Duodenal mucosa (tissue), 2 donors: ENCODE data around the gene SDC1.

Source experiments
- H3K27ac ChIP-seq: one replicate; pipeline ENCODE4 v1.7.0; 2013; ENCODE audit warnings: low read depth, low read length
- H3K27me3 ChIP-seq, 2 donors: one replicate each; pipeline ENCODE4 v1.7.0; 2013; ENCODE audit warnings: low read length in 2 of 2, control low read depth in 1 of 2; ENCODE audit not compliant: insufficient read depth in 2 of 2, control insufficient read depth in 1 of 2
- H3K36me3 ChIP-seq, 2 donors: one replicate each; pipeline ENCODE4 v1.7.0; 2013; ENCODE audit warnings: low read length in 2 of 2, control low read depth in 1 of 2; ENCODE audit not compliant: insufficient read depth in 2 of 2, control insufficient read depth in 1 of 2
- H3K4me1 ChIP-seq, 2 donors: one replicate each; pipeline ENCODE4 v1.7.0; 2013; ENCODE audit warnings: low read length in 2 of 2, control low read depth in 1 of 2; ENCODE audit not compliant: insufficient read depth in 2 of 2, control insufficient read depth in 1 of 2
- H3K4me3 ChIP-seq, 2 donors: one replicate each; pipeline ENCODE4 v1.7.0; 2013; ENCODE audit warnings: low read length in 2 of 2, low read depth in 1 of 2
- H3K9ac ChIP-seq, 2 donors: one replicate each; pipeline ENCODE4 v1.7.0; 2013; ENCODE audit warnings: low read length in 2 of 2, low read depth in 1 of 2
- H3K9me3 ChIP-seq, 2 donors: one replicate each; pipeline ENCODE4 v1.7.0; 2013; ENCODE audit warnings: low read length in 2 of 2, control low read depth in 1 of 2; ENCODE audit not compliant: control insufficient read depth in 1 of 2

Gene SDC1

DNA sequence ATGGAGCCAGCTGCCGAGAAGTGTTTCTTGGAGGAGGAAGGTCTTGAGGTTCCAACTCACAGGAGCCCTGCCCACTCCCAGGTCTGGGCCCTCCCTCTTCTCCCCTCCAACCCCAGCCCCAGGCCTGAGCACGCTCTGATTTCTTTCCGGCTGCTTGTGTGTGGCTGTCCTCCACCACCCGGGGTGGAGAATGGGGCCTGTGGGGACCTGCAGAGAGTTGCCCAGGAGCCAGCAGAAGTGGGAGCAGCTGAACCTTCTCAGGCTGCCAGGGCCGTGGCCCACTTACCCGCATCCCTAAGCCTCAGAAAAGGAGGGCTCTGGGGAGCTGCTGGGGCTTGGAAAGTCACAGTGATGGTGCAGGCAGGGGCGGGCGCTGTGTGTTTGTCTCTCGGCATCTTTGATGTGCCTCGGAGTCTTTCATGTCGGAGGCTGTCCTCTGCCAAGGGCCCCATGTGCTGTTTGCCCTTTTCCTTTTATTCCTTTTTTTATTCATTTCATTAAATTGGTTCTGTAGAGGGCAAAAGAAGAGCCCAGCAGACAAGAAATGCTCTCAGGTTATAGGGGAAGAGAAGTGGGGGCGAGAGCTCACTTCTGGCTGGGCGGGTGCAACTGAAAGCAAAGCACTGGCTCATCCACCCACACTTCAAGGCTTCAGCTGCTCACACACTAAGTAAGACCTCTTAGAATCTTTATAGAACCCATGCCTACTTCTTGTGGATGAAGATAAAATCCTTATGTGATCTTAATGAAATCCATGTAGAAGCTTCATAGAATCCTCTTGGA, 52.5 kb downstream of the SDC1 start:
- Histone ChIP-seq H3K9me3 (no peaks in the 10 kb centered on the region), H3K36me3 (no peaks in the 10 kb centered on the region), H3K27ac (no peak overlapping the region), H3K4me1 (no peaks in the 10 kb centered on the region), H3K4me3 (no peak overlapping the region), H3K27me3 (no peaks in the 10 kb centered on the region), H3K9ac (no peak overlapping the region)

DNA sequence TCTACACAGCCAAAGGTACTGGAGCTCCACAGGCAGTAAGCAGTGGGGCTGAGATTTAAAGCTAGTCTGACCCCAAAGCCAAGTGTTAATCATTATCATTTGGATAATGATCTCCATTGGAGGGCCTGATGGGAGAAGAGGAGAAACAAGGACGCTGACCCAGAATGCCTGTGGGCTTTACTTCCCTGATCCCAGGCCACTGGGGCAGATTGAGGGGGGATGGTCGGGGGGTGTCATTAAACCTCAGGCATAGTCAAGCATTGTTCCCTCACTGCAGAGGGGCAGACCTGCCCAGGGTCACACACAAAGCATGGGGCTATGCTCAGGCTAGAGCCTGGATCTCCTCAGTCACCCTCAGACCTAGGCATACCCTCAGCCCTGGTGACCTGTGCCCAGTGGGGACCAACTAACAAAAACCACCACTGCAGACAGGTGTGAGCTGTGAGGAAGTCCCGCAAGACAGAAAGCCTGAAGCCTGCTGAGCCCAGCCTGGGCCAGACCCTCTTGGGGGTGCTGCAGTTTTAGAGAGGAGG, 53.4 kb downstream of the SDC1 start:
- Histone ChIP-seq H3K9ac (no peak overlapping the region), H3K4me3 (no peak overlapping the region), H3K27ac (no peak overlapping the region)

DNA sequence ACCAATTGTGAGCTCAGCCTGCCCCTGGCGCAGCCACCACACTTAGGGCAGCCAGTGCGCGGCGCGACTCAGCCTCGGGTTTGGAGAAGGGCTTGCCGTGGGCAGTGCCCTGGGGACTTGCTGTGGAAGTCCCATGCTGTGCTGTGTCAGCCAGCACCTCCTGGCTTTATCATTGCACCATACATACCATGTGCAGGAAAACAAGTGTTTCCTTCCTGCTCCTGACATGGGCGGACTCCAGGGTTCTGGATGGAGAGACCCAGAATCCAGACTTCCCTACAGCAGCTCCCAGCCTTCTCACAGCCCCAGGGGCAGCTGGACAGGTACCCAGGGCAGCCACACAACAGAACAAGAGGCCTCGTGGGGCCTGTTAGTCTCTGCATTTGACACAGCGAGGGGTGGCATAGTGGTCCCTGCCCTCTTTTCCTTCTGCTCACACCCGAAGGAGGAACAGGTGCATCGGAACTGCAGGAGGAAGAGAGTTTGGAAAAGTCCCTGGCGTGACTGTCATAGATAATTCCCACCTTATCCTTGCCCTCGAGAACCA, 54.2 kb downstream of the SDC1 start:
- Histone ChIP-seq H3K4me1 (peaks cover 0 to 5% of the 10 kb centered on the region in 2 donors), H3K27ac (no peak overlapping the region), H3K4me3 (no peak overlapping the region), H3K36me3 (no peaks in the 10 kb centered on the region), H3K9me3 (no peaks in the 10 kb centered on the region), H3K27me3 (no peaks in the 10 kb centered on the region), H3K9ac (no peak overlapping the region)

More for the DNA sequence above, 53.4 kb downstream of the SDC1 start:
- Histone ChIP-seq H3K27me3 (no peaks in the 10 kb centered on the region), H3K9me3 (no peaks in the 10 kb centered on the region), H3K4me1 (peaks cover 0 to 5% of the 10 kb centered on the region in 2 donors), H3K36me3 (no peaks in the 10 kb centered on the region)

DNA sequence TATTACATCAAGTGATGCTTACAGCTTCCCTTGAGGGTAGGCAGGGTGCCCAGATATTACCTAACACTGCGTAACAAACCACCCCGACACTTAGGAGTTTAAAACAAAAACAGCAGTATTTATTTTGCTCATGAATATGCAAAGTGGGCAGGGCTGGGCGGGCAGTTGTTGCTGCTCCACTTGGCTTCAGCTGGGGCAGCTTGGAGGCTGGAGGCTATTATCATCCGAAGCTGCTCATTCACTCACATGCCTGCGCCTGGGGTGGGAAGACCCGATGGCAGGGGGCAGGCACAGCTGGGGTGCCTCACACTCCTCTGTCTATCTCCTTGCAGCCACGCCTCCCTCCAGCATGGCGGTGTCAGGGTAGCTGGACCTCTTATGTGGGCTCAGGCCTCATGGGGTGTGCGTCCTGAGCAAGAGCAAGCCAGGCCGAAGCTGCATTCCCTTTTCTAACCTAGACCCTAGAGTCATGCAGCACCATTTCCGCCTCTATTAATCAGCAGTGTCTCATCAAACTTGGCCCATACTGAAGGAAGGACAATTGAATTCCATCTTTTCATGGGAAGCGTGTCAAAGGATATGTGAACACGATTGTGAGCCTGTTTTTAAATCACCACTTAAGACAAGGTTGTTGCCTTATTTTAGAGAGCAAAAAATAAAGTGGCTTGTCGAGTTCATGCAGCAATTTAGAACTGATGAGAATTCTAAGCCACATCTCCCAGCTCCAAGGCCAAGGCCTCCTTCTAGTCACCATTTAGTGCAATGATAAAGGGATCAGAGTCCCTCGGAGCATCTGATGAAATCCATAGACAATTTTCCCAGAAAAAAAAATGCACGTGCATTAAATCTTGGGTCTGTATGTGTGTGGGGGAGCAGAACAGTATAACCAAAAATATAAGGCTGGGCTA, 54.9 kb downstream of the SDC1 start:
- no peak overlapping the region for H3K27ac ChIP-seq
- H3K9me3 ChIP-seq: no peaks in the 10 kb centered on the region
- H3K36me3 ChIP-seq: no peaks in the 10 kb centered on the region
- peaks cover 0 to 5% of the 10 kb centered on the region in 2 donors for H3K4me1 ChIP-seq
- no peak overlapping the region for H3K4me3 ChIP-seq
- H3K27me3 ChIP-seq: no peaks in the 10 kb centered on the region
- H3K9ac ChIP-seq: no peak overlapping the region

DNA sequence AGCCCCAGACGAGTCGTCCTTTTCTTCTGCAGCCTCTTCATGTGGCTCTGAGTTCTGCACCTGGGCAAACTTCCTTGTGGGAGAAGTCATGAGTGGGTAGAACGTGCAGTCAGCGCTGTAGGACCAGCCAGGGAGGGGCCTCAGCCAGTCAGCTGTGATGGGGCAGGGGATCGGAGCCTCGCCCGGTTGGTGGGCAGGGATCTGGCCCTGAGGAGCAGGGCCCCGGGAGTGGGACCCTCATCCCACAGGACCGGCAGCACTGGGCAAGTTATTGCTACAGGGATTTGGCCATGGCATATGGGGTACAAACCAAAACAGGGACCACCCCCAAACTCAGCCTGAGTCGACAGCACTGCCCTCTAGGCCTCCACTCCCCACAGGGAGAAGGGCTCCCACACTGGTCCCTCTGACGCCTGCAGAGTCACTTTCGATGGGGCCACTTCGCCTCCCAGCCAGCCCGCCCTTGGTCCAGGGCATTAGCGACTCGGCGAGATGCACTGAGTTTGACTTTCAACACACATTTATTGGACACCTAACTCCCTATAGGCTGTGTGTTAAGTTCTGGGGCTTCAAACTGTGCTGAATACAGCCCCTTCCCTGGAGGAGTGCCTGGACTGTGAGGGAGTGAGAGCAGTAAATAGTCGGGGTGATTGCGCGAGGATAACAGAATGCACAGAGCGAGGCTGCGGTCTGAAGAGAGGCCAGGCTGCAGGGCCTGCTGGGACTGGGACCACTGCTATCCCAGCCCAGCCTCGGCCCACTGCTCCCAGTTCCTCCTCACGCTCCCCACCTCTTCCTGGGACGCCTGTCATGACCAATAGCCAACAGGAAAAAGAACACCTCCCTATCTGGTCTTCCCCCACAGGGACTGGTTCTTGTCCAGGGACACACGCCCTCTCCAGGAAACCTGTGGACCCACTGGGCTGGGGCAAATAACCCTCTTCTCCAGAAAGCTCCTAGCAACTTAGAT, 55.9 kb downstream of the SDC1 start:
- Histone ChIP-seq H3K9ac (no peak overlapping the region), H3K27me3 (no peaks in the 10 kb centered on the region), H3K27ac (no peak overlapping the region), H3K4me3 (no peak overlapping the region), H3K9me3 (no peaks in the 10 kb centered on the region), H3K36me3 (no peaks in the 10 kb centered on the region), H3K4me1 (peaks cover 0 to 5% of the 10 kb centered on the region in 2 donors)

DNA sequence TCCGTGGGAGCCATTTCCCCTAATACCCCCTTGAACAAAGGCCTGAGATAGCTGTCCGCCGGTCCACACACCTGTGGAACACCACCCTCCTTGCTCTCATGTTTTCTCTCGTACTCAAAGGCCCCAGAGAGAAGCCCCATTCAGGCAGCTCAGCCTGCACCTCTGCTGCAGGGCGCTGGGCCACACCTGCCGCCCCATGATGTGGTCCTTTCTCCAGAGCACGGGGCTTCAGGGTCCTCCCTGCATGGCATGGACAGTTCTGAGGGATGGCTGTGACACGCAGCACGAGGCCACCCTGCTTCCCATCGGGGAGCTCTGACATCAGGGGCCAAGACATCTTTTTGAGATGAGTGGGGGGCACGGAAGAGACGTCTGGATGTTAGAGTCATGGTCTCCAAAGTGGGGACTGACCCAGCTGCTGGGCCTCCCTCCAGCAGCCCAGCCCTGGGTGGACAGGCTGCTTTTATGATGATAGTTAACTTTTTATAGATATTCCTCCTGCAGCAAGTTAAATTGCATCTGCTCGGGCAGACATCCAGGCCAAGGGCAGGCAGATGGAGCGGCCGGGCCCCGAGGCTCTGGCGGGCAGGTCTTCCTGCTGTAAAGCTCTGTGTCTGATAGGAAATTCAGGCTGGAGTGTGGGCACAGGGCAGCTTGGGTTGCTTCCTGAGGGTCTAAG, 56.7 kb downstream of the SDC1 start:
- Histone ChIP-seq H3K27me3 (no peaks in the 10 kb centered on the region), H3K9me3 (no peaks in the 10 kb centered on the region), H3K27ac (no peak overlapping the region), H3K4me3 (no peak overlapping the region), H3K36me3 (no peaks in the 10 kb centered on the region), H3K9ac (no peak overlapping the region), H3K4me1 (peaks cover 0 to 5% of the 10 kb centered on the region in 2 donors)

DNA sequence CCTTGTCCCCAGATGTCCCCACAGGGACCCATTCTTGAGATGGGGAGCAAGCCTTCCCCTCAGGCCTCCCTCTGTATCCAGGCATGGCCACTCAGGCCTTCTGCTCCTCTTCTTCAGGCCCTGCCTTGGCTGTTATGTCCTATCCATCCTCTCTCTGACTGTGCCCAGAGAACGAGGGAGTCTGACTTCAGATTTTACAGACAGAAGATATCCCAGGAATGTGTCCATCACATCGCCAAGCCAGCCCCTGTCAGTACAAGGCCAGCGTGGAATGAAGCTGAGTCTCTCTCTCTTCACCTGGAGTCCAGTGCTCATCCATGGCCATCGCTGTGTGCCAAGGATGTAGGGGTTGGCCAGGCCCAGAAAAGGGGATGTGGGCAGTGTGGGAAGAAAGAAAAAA, 57.6 kb downstream of the SDC1 start:
- no peaks in the 10 kb centered on the region for H3K36me3 ChIP-seq
- H3K9me3 ChIP-seq: no peaks in the 10 kb centered on the region
- no peak overlapping the region for H3K9ac ChIP-seq
- H3K4me3 ChIP-seq: no peak overlapping the region
- H3K27ac ChIP-seq: no peak overlapping the region
- H3K4me1 ChIP-seq: peaks cover 0 to 5% of the 10 kb centered on the region in 2 donors
- no peaks in the 10 kb centered on the region for H3K27me3 ChIP-seq

DNA sequence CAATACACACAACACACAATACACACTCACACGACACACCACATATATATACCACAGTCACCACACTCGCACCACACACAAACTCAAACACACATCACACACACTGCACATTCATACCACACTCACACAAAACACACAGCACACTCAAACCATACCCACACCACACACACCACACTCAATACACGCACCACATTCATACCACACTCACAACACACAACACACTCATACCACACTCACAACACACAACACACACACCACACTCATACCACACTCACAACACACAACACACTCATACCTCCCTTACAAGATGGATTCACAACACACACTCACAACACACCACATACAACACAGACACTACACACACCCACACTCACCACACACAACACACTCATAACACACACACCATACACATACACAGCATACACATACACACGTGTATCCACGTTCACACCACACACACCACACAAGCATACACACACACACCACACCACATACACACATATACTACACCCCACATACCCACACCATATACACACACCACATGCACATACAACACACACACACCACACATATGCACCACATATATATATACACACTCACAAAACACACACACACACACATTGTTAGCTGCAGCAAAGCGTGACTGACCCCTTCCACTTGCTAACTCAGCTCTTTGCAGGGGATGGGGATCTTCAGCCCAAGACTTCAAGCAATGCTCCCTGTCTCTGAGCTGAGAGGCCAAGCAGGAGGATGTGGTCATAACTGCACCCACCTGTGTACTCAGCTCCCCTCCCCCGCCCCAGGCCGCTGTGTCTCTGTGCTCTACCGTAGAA, 59.0 kb downstream of the SDC1 start:
- peaks cover 0 to 5% of the 10 kb centered on the region in 2 donors for H3K4me1 ChIP-seq
- H3K36me3 ChIP-seq: no peaks in the 10 kb centered on the region
- no peak overlapping the region for H3K4me3 ChIP-seq
- no peaks in the 10 kb centered on the region for H3K27me3 ChIP-seq
- no peaks in the 10 kb centered on the region for H3K9me3 ChIP-seq
- no peak overlapping the region for H3K9ac ChIP-seq
- no peak overlapping the region for H3K27ac ChIP-seq
